ENCODE results near the gene NFATC2IP.
"Not testable (repeated sequence)": the region's sequence is repeated elsewhere in the genome, so short reads cannot be mapped to it uniquely, and the experiment has no call there.

Gene NFATC2IP

DNA sequence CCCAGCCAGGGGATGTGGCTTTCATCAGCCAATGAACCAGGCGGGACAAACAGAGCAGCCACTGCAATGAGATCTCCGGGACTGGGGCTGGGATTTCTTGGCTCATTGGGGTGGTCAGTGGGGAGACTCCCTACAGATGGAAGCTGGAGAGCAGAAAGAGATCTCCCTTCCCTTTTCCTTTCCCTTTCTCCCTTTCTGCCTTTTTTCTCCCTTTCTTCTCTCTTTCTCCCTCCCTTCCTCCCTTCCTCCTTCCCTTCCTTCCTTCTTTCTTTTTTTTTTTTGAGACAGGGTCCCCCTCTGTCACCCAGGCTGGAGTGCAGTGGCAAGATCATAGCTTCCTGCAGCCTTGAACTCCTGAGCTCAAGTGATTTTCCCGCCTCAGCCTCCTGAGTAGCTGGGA lies 48.1 kb downstream of the NFATC2IP start:
- no peak for DNase-seq (ENCODE audit: low read depth)

DNA sequence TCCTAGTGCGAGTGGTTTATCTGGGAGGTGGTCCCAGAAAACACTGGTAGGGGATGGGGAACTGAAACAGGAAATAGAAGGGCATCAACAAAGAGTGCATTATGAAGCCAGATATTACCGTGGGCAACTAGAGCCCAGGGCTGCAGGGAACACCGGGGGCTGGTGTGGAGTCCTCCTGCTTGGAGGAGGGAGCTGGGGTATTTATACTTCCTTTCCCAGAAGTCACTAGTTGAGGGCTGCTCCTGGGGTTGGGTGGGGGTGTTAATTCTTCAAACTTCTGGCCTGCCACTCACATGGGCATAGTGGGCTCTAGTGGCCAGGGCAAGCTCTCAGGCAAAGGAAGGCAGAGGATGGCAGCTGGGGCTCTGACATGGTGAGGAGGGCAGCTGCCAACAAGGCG lies 48.8 kb downstream of the NFATC2IP start:
- no peak for DNase-seq (ENCODE audit: low read depth)

DNA sequence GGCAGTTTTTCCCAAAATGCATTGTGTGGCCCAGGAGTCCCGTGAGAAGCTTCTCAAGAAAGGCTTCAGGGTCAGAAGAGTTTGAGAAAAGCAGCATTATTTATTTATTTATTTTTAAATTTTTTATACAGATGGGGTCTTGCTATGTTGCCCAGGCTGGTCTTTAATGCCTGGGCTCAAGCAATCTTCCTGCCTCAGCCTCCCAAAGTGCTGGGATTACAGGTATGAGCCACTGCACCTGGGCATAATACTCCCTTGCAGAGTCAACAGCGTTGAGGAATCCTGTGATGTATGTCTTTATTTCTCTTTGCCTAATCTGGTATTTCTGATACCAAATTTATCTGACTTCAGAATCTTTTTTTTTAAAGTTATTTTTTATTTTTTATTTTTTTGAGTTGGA lies 49.3 kb downstream of the NFATC2IP start:
- DNase-seq (ENCODE audit: low read depth), result no peak

DNA sequence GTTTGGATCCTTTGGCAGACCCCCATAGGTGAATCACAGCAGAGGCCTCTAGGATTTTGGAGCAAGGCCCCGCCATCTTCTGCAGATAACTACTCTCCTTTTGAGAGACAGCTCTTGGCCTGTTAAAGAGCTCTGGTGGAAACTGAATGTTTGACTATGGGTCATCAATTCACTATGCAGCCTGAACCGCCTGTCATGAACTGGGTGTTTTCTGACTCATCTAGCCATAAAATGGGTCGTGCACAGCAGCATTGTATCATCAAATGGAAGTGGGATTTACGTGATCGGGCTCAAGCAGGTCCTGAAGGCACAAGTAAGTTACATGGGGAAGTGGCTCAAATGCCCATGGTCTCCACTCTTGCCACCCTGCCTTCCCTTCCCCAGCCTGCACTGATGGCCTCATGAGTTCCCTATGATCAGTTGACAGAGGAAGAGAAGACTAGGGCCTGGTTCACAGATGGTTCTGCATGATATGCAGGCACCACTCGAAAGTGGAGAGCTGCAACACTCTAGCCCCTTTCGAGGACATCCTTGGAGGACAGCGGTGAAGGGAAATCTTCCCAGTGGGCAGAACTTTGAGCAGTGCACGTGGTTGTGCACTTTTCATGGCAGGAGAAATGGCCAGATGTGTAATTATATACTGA lies 53.9 kb downstream of the NFATC2IP start:
- DNase-seq (ENCODE audit: low read depth), result not testable (repeated sequence)

DNA sequence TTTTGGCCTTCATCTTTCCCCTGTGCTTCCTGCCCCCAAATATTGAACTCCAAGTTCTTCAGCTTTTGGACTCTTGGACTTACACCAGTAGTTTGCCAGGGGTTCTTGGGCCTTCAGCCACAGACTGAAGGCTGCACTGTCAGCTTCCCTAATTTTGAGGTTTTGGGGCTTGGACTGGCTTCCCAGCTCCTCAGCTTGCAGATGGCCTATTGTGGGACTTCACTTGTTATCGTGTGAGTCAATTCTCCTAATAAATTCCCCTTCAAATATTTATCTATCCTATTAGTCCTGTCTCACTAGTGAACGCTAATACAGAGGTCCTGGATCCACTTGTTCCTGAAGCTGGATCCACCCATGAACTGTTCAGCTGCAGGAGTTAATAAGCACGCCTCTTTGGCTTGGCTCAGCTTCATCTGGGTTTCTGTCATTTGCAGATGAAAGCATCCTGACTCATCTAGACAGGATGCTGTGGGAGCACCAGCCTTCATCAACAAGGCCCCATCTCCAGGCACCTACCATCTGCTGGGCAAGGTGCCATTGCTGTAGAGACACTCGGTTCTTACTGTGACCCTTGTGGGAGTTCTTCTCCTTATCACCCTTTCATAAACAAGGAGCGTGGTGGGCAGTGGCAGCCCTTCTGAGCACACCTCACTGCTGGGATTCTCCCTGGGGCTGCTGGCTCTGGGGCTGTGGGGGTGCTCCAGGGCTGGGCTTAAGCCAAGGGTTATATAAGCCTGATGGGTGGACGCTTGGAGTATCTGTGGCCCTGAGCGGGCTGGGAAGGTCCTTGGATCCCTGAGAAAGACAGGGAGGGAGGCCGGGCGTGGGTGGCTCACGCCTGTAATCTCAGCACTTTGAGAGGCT lies 57.2 kb downstream of the NFATC2IP start:
- DNase-seq (ENCODE audit: low read depth), result no peak

DNA sequence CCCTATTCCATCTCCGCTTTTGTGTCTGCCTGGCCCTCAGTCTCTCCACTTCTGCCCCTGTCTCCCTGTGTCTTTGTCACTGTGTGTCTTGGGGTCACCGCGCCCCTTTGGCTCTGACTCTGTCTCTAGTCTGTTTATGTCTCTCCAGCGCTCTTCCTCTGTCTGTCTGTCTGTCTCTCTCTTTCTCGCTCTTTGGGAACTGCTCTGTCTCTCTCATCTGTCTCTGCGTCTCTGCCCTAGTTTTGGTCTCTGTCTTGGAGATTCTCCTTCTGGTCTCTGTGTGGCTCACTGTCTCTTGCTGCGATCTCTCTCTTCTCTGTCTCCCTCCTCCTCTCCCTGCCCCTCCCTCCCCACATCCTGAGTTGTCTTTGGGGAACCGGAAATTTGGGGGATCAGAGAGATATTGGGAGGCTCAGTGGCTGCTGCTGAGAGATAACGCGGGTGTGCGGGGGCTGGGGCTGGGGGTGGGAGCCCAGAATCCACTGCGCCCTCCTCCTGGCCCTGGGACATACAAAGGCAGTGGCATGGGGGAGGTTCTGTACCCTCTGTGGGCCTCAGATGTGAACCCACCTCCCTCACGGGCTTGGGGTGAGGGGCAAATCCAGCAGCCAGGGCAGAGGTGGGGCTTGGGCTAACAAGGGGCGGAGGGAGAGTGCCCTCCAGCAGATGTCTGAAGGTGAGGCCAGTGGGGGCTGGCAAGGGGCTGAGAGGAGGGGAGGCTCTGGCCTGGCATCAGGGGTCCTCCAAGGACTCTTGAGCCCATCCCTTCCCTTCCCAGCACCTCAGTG lies 58.5 kb downstream of the NFATC2IP start:
- peak; percentile 98 for DNase-seq (ENCODE audit: low read depth)

DNA sequence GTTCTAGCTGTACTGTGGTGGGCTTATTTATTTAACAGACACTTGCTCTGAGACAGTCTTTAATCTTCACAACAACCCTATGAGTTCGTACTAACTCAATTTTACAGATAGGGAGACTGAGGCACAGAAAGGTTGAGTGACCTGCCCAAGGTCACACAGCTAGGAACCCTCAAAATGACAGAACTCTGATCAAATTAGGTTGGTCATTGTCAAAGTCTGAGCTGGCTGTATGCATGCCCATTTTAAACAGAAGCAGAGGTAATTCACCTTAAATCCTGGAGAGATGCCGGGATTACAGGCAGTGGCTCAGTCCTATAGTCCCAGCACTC lies 59.1 kb downstream of the NFATC2IP start:
- DNase-seq (ENCODE audit: low read depth), result no peak

DNA sequence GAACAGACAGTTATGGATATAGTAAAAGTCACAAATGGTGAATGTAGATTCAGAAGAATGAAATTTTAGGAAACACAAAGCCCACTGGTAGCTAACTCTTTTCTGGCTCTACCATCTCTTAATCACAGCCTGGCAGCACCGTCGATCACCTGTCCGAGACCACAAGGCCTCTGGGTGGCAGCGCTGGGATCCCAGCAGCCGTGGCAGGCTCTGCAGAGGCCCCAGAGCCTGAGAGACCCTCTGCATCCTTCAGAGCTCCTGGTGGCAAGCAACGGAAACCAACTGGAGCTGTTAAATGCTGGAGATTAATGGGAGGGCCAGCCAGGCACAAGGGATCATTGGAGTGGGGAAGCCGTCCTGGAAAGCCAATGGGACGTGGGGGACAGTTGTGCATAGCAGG lies 60.4 kb downstream of the NFATC2IP start:
- no peak for DNase-seq (ENCODE audit: low read depth)

DNA sequence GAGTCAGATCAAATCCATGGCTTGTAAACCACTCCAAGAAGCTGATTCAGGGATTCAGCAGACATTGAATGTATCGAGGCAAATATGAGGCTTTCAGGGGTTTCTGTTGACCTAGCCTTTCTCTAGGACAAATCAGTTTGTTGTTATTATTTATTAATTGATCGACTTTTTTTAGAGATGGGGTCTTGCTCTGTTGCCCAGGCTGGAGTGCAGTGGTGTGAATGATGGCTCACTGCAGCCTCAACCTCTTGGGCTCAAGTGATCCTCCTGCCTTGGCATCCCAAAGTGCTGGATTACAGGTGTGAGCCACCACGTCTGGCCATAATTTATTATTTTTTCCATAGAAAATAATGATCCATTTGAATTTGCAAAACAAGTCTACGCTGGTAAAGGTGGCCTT lies 61.1 kb downstream of the NFATC2IP start:
- no peak for DNase-seq (ENCODE audit: low read depth)

DNA sequence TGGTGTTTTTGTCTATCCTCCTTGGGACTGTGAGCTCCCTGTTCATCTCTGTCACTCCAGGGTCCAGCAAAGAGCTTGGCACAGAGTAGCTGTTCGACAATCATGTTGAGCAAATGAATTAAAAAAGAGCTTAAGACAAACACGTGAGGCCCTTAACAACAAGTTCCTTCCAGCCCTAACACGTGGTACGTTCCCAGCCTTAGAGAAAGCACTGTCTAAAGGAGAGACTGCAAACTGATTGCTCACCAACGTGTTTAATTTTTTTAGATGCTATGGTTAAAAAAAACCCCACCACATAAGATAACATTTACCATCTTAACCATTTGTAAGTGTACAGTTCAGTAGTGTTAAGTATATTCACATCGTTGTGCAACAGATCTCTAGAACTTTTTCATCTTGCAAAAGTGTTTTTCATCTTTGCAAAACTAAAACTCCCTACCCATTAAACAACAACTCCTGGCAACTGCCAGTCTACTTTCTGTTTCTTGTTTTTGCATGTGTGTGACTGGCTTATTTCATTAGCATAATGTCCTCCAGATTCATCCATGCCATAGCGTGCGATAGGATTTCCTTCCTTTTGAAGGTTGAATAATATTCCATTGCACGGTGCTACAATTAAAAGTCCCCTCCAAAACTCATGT lies 62.3 kb downstream of the NFATC2IP start:
- DNase-seq (ENCODE audit: low read depth), result no peak

DNA sequence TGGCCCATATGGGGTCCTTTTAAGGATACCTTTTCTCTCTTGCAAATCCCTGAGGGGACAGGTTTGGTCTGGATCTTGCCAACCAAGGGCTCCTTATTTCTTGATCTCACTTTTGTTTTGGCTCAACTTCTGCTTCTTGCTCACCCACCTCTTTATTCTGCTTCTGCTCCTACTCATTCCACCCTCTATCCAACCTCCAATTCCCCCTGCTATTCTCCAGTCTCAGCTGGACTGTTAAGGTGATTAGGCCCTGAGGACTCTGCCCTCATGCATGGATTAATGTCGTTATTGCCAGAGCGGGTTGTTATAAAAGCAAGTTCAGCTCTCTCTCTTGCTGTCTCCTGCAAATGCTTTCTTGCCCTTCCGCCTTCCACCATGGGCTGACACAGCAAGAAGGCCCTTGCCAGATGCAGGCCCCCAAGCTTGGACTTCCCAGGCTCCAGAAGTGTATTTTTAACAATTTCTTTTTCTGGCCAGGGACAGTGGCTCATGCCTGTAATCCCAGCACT lies 63.9 kb downstream of the NFATC2IP start:
- DNase-seq (ENCODE audit: low read depth), result no peak
